Mesothelial cell of epicardium (in vitro differentiated cells): ENCODE measurements around the gene BTN1A1. TPM values are rescaled to one million over a fixed set of nuclear protein-coding genes. Genes with fewer than 3 reads are reported as not detected.
"Not testable (repeated sequence)": the region's sequence is repeated elsewhere in the genome, so short reads cannot be mapped to it uniquely, and the experiment has no call there.

ENCODE experiments used
- DNase-seq, 2 experiments: peaks; one replicate each; pipeline ENCODE4 v3.0.0; 2021; ENCODE audit warnings: low spot score in 2 of 2; ENCODE audit not compliant: unreplicated experiment in 2 of 2
- H3K27ac Mint-ChIP-seq: 2 replicates; pipeline ENCODE4 v1.8.0; 2021; ENCODE audit warnings: mixed read lengths
- H3K27me3 Mint-ChIP-seq: 2 replicates; pipeline ENCODE4 v1.8.0; 2021; ENCODE audit warnings: low read depth, mixed read lengths
- H3K36me3 Mint-ChIP-seq: 2 replicates; pipeline ENCODE4 v1.8.0; 2021; ENCODE audit warnings: mixed read lengths
- H3K4me1 Mint-ChIP-seq: 2 replicates; pipeline ENCODE4 v1.8.0; 2021; ENCODE audit warnings: mixed read lengths
- H3K4me3 Mint-ChIP-seq: 2 replicates; pipeline ENCODE4 v1.8.0; 2021; ENCODE audit warnings: mild to moderate bottlenecking, moderate library complexity, mixed read lengths
- H3K9me3 Mint-ChIP-seq: 2 replicates; pipeline ENCODE4 v1.8.0; 2021; ENCODE audit warnings: mixed read lengths
- total RNA-seq: library from RNA; stranded (reverse); gene quantifications from 3 replicates; pipeline ENCODE4 v1.2.1, GENCODE V29; 2021
- TF ChIP-seq, protein P1 (sequence below): fragments of 200-600 bp; sonication (generic); IDR thresholded peaks from one replicate; pipeline ENCODE4 v1.5.0; 2021; ENCODE audit warnings: antibody characterized with exemption; ENCODE audit not compliant: unreplicated experiment

BTN1A1 gene
- total RNA-seq, 1 donor from 2014 or later: 0.09 TPM

DNA sequence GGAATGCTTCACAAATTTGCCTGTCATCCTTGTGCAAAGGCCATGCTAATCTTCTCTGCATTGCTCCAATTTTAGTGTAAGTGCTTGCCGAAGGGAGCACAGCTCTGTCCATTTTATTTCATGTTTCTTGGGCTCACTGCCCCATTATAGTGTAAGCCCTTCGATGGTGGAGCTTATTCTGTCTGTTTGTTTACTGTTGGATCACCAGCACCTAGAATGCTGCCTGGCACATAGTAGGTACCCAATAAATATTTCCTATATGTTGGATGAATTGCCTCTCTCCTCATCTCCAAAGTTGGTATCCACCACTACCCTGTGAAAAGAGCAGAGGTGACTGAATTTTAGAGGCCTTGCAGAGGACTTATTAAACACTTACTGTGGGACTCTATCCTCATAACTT, 19.3 kb downstream of the BTN1A1 start:
- H3K9me3 Mint-ChIP-seq: no peaks in the 10 kb centered on the region
- H3K4me1 Mint-ChIP-seq: peaks cover 30% of the 10 kb centered on the region
- TF ChIP-seq, protein P1, sequence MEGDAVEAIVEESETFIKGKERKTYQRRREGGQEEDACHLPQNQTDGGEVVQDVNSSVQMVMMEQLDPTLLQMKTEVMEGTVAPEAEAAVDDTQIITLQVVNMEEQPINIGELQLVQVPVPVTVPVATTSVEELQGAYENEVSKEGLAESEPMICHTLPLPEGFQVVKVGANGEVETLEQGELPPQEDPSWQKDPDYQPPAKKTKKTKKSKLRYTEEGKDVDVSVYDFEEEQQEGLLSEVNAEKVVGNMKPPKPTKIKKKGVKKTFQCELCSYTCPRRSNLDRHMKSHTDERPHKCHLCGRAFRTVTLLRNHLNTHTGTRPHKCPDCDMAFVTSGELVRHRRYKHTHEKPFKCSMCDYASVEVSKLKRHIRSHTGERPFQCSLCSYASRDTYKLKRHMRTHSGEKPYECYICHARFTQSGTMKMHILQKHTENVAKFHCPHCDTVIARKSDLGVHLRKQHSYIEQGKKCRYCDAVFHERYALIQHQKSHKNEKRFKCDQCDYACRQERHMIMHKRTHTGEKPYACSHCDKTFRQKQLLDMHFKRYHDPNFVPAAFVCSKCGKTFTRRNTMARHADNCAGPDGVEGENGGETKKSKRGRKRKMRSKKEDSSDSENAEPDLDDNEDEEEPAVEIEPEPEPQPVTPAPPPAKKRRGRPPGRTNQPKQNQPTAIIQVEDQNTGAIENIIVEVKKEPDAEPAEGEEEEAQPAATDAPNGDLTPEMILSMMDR: no peak
- no peaks in the 10 kb centered on the region for H3K27me3 Mint-ChIP-seq
- H3K27ac Mint-ChIP-seq: no peak overlapping the region
- H3K4me3 Mint-ChIP-seq: no peak overlapping the region
- no peak for DNase-seq
- H3K36me3 Mint-ChIP-seq: no peaks in the 10 kb centered on the region

DNA sequence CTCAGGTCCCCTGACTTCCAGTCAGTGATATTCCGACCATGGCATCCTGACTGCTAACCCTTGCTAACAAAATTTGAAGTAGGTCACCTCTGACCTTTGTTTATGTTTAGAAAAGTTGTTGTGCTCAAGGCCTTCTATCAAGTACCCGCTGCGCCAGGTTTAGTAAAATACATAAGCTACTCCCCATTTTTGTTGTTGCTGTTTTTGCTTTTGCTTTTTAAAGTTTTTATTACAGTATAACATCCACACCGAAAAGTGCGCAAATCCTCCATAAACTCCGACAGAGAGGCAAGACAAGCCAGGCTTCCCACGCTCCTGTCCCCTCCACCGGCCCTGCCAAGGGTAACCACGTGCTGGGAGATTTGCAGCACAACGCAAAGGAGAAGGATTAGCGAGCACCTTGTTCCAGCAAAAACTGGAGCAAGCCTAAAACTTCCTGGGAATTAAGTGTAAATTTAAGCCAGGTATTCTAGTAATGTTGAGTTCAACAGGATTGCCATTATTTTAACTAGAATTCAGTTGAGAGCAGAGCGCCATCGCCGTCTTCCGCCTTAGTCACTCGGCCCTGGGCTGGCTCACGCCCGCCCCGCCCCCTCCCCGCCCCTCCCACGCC, 20.2 kb downstream of the BTN1A1 start:
- peaks cover 35% of the 10 kb centered on the region for H3K4me1 Mint-ChIP-seq
- H3K4me3 Mint-ChIP-seq: peak overlapping the region; percentile 68
- H3K27ac Mint-ChIP-seq: peak overlapping the region; percentile 98
- TF ChIP-seq, protein P1: no peak
- peak in 1 of 2 experiments; percentile 66 for DNase-seq
- no peaks in the 10 kb centered on the region for H3K36me3 Mint-ChIP-seq
- H3K9me3 Mint-ChIP-seq: no peaks in the 10 kb centered on the region
- H3K27me3 Mint-ChIP-seq: no peaks in the 10 kb centered on the region

DNA sequence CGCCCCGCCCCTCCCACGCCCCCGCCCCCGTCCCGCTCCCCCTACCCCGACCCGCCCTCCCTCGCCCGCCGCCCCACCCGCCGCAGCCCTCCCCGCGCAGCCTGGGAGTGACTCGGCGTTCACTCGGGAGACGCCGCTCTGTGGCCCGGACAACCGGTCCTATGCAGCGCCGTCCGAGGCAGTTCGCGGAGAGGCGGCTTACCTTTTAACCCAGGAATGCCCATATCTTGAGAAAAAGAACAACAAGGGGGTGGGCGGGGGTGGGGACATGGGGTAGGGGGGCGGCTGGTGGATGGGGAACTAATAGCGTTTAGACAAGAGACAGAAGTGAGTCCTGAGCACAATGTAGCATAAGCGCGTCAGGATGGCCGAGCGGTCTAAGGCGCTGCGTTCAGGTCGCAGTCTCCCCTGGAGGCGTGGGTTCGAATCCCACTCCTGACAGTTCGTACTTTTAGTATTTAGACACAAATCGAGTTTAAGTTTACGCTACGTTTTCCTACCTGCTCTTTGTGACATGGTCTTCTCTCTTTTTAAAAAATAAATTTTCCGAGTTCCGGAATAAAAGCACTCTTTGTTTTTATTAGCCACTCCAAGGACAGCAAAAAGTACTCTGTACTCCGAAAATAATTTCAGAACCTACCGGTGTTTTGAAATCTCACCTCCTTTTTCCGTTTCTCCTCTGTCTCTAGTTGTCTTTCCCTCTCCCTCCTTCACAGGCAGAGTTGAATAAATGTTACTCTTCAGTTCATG, 20.9 kb downstream of the BTN1A1 start:
- Mint-ChIP-seq H3K4me1 (peaks cover 35% of the 10 kb centered on the region), H3K9me3 (no peaks in the 10 kb centered on the region), H3K27ac (peak overlapping the region; percentile 97), H3K27me3 (no peaks in the 10 kb centered on the region), H3K36me3 (no peaks in the 10 kb centered on the region), H3K4me3 (peak overlapping the region; percentile 85)
- peak; percentile 84 to 94 for DNase-seq
- TF ChIP-seq, protein P1: no peak

DNA sequence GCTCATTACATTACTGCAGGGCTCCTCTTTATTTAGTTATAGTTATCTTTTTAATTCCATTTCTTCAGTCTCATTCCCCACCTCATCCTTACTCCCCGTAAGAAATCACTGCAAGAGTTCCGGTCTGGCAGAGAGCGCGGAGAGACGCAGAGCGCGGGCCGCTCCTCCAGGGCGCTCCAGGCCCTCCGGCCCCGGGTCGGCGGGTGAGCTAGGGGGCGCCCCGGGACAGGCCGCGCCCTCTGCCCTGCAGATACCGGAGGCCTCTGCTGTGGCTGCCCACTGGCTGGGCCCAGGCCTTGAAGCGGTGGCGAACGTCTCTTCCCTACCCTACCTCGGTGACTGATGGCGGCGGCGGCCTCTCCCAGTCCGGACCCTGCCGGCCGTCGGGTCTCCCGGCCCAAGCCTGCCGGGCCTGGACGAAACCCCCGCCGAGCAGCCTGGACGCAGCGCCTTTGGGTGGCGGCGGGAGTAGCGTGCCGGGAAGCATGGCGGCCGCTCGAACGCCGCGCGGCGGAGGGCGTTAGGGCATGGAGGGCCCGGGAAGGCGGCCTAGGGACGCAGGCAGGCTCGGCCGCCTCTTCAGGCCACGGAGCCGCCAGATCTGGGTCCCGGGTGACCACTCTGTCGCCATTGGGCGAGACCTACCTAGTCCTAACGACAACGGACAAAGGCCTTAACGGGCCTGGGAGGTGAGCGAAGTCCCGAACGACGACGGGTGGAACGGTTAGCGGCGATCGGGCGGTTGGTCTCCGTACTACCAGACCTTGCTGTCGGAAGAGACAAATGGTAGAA, 21.7 kb downstream of the BTN1A1 start:
- DNase-seq: peak; percentile 37 to 71
- H3K4me3 Mint-ChIP-seq: peak overlapping the region; percentile 85
- no peaks in the 10 kb centered on the region for H3K9me3 Mint-ChIP-seq
- H3K27ac Mint-ChIP-seq: peak overlapping the region; percentile 97
- peaks cover 35% of the 10 kb centered on the region for H3K4me1 Mint-ChIP-seq
- TF ChIP-seq, protein P1: no peak
- H3K36me3 Mint-ChIP-seq: no peaks in the 10 kb centered on the region
- H3K27me3 Mint-ChIP-seq: no peaks in the 10 kb centered on the region

DNA sequence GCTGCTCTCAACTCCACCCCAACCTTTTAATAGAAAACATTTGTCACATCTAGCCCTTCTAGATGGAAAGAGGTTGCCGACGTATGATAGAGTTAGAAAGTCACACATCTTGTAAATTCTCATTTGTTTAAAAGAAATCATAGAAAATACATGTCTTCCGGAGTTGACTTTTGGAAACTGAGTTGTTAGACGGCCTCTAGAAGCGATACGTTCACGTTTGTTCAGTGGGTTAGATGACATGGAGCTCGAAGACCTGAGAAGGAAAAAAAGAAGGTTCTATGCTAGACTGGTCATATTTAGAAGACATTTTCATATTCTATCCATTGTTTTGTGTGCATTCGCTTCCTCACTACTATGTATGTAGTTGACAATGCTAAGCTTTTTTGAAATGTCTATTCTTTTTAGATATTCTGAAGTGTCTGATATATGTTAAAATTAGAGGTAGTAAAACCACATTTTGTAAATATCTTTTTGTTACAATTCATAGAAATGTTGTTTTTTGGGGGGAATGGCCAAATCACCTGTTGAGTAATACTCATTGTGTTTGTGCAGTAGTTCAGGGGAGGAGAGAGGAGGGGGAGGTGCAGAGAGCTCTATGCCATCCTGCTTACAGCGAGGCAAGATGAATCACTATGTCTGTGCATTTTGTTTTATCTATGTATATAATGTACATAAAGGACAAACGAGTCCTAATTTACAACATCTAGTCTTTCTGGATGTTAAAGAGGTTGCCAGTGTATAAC, 22.6 kb downstream of the BTN1A1 start:
- peaks cover 35% of the 10 kb centered on the region for H3K4me1 Mint-ChIP-seq
- not testable (repeated sequence) for H3K36me3 Mint-ChIP-seq, H3K27me3 Mint-ChIP-seq, H3K9me3 Mint-ChIP-seq, DNase-seq
- peak overlapping the region; percentile 85 for H3K4me3 Mint-ChIP-seq
- peak overlapping the region; percentile 97 for H3K27ac Mint-ChIP-seq

DNA sequence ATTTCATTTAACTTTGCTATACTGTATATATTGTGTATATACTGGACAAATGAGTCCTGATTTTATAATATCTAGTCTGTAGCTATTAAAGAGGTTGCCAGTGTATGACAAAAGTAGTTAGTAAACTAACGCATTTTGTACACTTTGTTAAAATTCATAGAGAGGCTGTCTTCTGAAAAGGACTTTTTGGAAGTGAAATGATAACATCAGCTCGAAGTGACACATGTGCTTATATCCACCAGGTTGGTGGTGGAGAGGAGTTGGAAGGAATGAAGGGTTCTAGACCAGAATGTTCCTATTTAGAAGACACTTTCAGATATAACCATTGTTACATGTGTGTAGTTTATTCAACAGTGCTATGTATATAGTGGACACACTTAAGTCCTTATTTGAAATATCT, 24.2 kb downstream of the BTN1A1 start:
- H3K9me3 Mint-ChIP-seq, H3K4me3 Mint-ChIP-seq, DNase-seq, H3K27me3 Mint-ChIP-seq, H3K36me3 Mint-ChIP-seq: not testable (repeated sequence)
- Mint-ChIP-seq H3K27ac (peak overlapping the region; percentile 19), H3K4me1 (peaks cover 35% of the 10 kb centered on the region)
